ENCODE results near the gene ZNF516. TPM values are rescaled to one million over a fixed set of nuclear protein-coding genes. Genes with fewer than 3 reads are reported as not detected.

The ZNF516 gene
- total RNA-seq, 1 donor from 2014 or later, result 20.3 TPM

DNA sequence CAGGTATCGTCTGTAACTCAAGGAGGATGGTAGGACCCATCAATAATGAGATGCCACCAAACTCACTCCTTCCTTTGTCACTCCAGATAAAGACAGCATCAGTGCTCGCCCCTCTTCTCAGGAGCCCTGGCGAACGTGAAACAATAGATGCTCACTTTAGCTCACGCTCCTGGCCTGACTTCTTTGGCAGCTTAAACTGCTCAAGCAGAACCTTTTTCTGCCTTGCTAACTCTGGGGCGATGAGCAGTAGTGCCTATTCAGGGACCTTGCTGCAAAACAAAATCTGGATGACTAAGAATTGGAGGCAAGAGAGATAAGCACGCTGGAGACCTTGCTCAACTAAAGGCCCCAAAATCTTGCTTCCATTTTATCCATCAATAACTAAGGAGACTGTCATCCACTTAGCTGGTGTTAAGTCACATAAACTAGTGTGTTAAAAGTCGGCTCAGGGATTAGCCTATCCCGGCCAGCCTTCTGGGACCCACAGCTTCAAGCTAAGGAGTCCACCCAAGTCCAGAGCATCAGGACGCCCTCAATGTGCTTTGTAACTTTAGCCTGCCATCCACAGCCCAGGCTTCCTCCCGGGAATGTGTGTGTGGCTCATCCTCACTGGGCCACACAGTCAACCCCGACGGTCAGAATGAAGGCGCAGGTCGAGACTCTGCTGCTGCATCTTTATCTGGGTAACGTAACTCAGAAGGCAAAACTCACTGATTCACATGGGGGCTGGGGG is 38.9 kb downstream of the ZNF516 start:
- no peak for DNase-seq (ENCODE audit: low spot score)

DNA sequence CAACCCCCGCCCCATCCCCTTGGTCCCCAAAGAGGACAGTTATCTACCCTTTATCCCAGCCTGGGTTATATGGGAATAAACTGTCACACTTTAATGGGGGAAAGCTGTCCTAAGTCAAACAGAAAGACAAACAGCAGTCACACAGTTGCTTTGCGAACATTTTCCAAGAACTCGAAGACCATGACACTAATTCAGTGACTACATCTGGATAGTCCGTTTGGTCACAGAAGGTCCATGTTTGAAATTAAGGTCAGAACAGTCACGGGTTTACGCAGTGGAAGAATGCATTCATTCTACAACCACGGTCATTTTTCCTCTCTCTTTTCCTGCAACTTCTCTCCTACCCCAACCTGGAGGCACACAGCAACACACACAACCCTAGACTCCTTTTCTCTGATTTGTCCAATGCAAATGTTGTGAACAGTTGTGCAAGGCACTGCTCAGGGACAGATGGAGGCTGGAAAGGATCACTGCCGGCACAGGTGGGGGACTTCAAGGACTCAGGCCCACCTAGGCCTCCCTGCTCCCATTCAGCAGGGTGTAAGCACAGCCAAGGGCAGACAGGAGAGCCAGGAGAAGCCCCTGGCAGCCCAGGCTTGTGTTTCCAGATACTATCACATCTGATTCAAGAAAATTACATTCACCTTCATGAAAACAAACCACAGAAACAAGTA is 39.9 kb downstream of the ZNF516 start:
- DNase-seq (ENCODE audit: low spot score), result no peak

DNA sequence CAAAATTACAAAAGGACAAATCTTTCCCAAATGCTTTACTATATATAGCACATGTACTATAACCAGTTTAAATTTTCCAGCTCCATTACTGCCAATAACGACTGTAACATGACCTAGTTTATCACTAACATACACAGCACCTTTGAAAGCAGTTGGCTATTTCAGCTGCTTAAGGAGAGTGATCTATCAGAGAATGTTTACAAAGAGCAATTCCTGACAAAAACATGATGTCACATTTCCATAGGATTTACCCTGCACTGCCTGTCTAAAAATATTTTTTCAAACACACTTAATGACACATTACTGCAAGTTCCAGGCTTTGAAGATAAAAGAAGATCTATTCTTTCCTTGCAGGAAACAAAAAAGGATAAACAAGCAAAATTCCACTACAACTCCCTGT is 40.6 kb downstream of the ZNF516 start:
- no peak for DNase-seq (ENCODE audit: low spot score)

DNA sequence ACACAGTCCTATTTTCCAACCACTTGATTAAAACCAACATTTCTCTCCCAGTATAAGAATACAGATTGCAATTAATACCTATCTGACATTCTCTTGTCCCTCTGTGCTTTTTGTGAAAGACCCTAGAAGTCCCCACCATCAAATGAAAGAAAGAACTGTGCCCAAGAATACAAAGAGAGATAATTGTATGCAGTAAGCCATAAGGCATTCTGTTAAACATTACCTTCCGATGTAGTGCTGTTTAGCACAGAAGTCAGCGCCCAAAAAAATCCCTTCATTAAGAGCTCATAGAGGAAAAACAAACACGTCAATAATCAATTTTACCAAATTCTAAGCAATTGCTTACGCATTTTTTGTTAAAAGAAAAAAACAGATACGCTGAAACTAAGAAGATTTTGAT is 41.1 kb downstream of the ZNF516 start:
- DNase-seq (ENCODE audit: low spot score), result no peak

DNA sequence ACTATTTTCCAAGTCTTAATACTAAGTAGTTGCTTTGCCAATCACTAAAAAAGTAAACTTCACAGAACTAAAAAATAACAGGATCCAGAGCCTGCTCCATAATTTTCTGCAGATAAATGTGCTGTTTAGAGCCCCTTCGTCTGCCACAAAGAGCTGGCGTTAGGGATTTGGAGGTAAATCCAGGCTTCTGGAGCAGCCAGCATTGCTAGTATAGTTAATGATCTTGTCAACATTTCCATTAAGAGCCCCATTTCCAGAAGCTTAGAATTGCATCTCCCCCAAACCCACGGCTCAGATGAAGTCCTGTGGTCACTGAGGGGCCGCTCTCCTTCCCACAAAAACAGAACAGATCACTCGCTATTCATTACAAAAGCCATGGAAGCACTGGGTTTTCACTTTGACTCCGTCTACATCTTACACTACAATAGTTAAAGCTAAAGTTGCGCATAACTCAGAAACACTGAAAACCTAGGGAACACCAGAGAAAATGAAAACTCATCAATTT is 41.9 kb downstream of the ZNF516 start:
- DNase-seq (ENCODE audit: low spot score), result no peak

DNA sequence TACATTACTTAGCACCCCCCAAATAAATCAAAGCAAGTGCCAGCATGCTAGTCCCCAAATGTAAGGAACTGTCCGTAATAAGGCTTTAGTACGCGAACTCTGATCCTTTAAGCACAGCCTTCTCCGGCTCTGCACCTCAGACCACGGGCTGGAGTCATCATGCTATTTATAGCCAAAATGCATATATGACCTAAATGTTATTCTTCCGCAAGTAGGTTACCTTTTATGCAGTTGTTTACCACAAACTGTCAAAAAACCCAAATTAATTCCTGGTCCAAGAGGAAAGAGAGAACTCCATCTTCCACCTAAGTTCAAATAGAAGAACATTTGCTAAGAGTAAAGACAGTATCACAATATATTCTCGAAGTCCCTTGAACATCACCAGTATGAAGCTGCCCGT is 42.7 kb downstream of the ZNF516 start:
- no peak for DNase-seq (ENCODE audit: low spot score)

DNA sequence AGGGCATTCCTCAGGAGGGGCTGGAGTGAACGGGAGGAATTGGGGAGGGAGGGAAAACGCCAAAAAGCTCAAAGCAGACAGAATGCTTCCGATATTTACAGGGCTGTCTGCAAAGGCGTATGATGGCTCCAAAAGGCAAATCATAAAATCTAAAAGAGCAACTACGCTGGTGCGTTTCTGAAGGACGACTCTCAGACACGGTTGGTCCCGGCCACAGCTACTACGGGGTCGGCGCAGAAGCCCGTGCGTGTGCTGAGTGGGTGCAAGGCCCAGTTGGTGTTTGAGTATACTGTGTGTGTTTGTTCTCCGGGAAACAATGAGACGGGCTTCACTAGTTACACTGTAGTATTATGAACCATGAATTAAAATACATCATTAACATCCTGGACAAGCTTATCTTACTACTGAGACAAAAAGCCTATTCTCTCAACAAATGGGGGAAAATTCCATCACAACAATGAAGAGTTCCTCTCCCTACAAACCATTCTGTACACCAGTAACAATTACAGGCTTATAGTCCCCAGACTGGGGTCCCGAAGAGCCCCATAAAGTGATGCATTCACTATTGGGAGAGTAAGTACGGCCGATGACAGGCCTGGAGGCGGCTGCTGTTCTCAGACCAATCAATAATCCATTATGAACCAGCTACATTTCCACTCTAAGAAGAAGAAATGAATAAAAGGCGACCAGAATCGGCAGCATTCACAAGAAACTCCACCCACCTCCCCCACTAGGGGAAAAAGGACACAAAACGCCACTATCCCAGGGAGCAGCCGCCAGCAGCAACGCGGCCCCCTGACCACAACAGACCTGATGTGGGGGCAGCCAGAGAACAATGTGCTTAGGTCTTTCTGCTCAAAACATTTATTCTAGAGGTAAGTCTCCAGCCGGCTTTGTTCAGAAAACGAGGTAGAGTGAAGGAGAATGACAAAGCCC is 43.4 kb downstream of the ZNF516 start:
- DNase-seq (ENCODE audit: low spot score), result peak; percentile 81

DNA sequence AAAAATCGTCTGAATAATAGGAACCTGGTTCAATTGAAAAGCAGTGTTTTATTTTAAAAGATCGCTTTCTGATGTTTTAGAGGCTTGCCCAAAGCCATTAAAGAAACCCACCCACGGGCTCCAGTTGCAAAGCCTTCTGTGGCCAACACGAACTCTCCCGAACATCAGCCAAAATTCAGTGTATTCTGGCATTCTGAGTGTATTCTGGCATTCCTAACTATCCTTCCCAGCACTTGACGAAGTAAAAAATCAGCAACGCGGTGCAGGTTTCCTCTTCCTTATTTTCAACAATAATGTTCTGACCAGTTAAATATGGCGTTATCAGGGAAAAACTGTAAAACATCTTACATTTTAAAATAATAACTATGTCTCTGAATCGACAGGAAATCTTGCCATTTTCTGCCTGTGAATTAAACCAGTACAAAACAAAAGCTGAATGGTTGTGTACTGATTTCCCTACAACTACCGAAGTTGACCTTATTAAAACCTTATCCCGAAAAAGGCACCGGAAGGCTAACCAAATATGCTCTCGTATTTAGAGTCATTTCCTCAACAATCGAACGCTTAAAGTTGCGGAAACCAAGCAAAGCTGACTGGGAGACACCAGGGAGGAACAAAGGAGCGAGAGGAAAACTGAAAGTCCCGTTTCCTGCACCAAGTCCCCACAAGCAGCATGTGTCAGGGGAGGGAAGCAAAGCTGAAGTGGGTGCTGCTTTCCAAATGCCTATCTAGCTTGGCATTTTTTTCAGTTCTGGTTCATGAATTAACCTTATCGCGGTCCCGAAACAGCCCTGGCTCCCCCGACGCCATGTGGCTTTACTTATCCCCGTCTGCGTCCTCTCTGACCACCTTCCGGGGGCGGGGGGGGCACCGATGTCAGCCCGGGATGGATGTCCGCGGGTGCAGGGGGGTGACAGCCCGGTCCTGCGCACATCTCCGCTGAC is 44.3 kb downstream of the ZNF516 start:
- DNase-seq (ENCODE audit: low spot score), result peak; percentile 89

DNA sequence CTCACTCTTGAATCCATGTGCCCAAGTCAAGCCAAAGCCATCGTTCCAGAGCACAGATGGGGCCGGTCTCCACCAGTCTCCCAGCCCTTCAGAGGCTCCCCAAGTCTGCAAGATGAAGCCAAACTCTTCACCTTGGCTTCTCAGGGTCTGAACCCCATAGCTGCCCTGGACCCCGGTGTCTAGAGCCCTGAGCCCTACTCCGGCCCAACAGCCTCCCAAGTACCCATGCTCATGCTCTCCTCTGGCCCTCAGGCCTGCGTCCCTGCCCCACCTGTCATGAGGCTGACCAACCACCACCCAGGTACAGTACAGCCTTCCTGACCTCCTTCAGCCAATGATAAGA is 46.0 kb downstream of the ZNF516 start:
- no peak for DNase-seq (ENCODE audit: low spot score)

DNA sequence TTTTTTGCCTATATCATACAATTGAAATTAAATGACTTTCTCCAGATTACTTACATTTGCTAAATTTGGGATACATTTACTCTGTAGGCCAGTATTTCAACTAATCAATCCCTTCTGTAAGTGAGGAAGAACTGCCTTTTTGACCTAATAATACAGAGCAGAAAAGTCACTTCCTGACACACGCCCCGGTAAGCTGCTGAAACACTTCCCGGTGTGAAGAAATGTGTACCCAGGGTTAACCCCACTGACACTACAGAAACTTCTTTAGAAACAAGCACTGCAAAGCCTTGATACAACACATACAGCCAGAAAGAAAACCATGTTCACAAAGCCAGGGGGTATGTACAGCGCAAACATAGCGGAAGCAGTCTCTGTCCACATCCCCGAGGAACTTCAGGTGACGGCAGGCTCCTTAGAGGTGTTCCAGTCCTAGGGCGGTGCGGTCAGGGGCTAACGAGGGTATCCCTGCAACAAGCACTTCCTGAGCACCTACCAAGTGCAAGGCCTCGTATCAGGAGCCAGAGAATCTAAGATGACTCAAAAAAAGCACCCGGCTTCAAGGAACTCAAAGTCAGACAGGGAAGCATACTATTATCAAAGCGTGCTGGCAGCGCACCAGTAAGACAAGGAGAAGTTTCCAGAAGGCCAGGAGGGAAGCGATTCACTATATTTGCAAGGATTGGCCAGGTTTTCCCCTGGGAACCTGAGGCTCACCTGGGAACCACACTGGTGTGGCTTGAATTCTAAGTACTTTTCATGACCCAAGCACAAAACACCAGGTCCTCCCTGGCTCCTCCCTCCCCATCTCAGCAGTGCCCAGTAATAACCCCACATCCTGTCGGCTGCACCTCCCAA is 46.6 kb downstream of the ZNF516 start:
- no peak for DNase-seq (ENCODE audit: low spot score)

DNA sequence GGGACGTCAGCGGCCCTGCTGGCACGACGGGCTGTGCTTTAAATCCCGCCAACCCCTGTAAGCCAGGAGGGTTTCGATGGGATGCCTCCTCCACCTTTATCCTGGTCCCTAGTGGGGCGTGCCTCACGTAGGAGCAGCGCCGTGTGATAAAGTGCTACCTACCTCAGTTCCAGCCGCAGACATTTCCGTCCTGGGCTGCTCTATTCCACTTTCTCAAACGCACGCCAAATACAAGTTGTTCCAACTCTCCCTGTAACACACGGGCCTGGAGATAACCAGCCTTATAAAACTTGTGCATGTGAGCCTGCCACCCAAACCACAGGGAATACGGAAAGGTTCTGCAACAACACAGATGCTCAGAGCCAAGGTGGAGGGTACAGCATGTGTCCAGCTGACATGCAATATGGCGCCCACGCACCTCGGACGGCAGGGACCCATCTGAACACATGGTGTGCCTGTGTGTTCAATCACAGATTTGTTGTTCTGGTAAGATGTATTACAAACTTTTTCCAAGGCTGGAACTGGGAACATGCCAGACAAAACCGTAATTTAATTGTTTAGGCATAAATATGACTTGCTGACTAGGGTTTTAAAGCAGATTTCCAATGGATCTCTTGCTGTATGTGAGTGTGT is 47.7 kb downstream of the ZNF516 start:
- peak; percentile 75 for DNase-seq (ENCODE audit: low spot score)

DNA sequence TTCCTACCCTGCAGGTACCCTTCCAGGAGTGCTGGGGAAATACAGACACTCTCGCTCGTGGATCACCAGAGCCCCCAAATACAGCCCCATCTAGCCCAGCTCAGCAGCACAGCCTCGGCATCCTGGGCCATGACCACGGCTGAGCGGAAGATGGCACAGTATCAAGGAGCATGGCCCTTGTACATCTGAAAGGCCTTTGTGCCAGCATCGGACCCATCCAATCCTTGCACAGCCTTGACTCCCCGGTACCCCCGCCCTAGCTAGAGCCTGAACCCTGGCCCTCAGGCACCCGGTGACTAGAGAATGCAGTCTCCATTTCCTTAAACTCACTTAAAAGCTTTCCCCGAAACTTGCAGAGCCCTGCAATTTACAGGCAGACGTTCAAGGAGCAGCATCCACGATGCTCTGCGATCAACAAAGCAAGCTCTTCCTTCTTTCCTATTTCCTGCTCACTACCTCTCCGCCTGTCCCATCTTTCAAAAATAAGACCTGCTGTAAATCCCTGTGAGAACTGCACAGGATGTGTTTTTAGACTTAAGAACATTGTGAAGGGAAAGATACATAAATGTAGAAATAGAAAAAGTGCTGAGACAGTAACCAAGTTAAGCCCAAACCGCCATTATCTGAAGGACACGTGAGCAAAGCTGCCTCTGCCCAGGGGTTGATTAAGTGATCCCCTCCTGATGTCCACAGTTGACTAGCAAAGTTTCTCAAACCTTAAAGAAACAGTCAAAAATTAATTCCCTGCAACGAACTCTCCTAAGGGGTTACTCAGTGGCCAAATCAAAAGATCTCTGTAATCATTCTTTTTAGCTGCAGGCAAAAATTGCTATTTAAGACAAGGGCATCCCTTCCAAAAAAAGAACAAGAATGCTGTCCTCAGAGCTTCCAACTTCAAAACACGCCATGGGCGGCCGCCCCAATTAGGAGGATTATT is 48.5 kb downstream of the ZNF516 start:
- peak; percentile 49 for DNase-seq (ENCODE audit: low spot score)

DNA sequence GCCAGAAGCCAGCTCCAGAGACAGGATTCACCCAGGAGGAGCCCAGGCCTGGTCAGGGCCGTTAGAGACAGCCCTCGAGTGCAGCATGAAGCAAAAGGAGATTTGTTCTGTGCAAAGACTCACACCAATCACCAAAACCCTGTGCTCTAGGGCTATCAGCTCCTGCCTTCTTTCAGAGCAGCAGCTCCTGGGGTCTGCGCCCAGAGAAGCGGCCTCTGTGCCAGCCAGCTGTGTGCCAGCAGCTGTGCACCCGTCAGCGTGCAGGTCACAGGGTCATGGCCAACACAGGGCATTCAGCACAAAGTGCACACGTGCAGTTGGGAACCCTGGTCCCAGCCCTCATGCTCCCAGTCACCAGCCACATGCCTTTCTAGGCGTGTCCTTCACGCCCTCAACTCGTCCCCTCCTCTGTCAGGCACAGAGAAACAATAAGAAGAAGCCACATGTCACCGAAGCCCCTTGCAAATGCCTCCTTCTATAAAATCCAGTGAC is 49.3 kb downstream of the ZNF516 start:
- peak; percentile 49 for DNase-seq (ENCODE audit: low spot score)

DNA sequence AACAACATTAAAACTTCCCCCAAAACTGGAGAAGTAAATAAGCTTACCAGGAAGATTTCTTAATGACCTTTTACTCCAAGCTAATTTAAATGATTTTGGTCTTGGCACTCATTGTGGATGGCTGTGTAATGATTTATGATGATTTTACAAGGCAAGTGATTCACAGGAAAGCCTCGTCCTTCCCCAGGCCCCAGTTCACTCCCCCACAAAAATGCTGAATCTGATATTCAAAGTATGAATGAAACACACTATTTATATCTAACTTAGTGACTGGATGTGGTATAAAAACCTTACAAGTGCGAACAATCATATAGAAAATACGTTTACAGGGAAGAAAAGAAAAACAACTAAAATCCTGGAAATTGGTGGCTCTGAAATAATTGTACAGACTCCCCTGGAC is 49.8 kb downstream of the ZNF516 start:
- no peak for DNase-seq (ENCODE audit: low spot score)

DNA sequence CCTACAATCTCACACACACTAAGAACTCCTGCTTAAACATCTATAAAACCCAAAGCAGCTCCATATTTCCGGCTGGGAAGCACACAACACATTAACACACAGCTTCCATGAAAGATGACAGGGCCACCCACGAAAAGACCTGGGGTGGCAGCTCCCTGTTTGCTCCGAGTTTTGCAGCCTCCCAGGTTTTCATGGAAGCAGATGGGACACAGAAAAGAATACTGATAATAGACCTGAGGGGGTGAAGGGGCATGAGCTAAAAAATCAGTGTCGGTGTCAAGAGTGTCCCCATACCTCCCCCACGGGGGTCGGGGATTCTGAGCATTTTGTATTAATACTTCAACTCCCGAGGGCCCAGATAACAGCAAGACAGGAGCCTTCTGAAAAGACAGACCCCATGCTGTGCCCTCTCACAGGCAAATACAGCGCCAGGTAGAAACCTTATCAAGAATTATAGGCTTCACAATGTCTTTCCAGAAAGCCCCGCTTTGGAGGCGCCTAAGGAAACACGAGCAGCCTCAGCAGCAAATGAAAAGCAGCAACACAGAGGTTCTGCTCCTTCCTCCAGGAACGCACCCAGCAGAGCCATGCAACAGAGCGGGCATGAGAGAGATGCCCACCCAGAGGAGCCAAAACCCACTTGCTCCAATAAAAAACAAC is 50.5 kb downstream of the ZNF516 start:
- peak; percentile 55 for DNase-seq (ENCODE audit: low spot score)

DNA sequence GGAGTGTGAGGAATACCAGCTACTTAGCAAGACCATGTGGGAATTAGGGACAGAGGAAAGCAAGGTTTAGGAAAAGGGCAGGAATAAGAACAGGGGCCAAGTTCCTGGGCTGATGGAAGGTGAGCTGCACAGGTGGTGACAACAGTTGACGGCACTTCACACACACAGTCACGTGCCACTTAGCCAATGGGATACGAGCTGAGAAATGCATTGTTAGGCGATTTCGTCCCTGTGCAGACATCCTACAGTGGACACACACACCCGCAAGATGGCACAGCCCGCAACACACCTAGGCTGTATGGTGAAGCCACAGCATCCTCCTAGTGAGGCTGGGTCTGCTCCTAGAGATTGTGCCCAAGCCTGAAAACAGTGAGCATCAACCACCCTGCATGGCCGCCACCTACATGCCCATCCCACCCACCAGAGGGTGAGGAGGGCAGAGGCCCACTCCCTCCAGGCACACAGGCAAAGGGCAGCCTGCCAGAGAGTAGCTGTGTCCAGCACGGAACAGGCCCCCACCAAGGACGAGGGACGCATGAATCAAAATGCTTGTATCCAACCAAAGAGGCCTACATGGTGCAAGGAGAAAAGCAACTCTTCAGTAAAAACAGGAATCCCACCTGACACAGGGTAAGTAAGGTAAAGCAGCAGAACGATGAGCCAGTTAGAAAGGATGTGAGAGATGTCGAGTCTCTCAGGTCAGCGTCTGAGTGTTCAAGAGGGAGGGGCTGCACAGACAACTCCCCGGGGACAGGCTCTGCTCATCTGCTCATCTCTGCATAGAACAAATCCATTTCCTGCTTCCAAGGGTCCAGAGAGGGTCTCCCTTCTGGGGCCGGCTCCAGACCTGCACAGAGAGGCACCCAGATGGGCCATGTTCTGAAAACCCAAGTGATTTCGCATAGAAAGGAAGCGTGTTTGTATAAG is 51.3 kb downstream of the ZNF516 start:
- DNase-seq (ENCODE audit: low spot score), result no peak
